ENCODE results near the gene ADAT1. TPM values are rescaled to one million over a fixed set of nuclear protein-coding genes. Genes with fewer than 3 reads are reported as not detected.

The ADAT1 gene
- total RNA-seq, 1 experiment from 2014 or later, result 44.2 TPM

- TF ChIP-seq SIN3A (IDR thresholded peaks at IDR 0.05; ENCODE audit: low read depth) (no peak), ZNF274 (IDR thresholded peaks at IDR 0.05; ENCODE audit: low read depth, low read length) (no peak), ELF1 (IDR thresholded peaks at IDR 0.05; ENCODE audit: borderline replicate concordance, low read depth) (no peak)
Observed at GRCh38 chr16:75606507-75606906, 16.6 kb downstream of the ADAT1 start (continued).

- H3K4me3 ChIP-seq (replicated peaks in 1 of 2; ENCODE audit: low read depth in 1 of 2, low read length in 2 of 2), result no peak overlapping the region
- no peaks in the 10 kb centered on the region for H4K20me1 ChIP-seq (ENCODE audit: insufficient read depth)
- POLR2A ChIA-PET, result no interaction called here
- H3K9me3 ChIP-seq (ENCODE audit: control insufficient read depth in 1 of 2, insufficient read depth in 1 of 2, low read depth in 1 of 2, low read length in 2 of 2), result 0 out of 4 replicates have a peak, but pooled peaks cover 4 to 9% of the 10 kb centered on the region in 2 experiments
- H3K27me3 ChIP-seq (ENCODE audit: insufficient read depth, low read length), result no peaks in the 10 kb centered on the region
- H3K4me1 ChIP-seq (ENCODE audit: control insufficient read depth in 1 of 2, insufficient read depth in 2 of 2, low read length in 2 of 2), result no peaks in the 10 kb centered on the region
- H2AFZ ChIP-seq (ENCODE audit: low read depth, low read length, poor library complexity, severe bottlenecking), result no peak overlapping the region
- TF ChIP-seq MAX (IDR thresholded peaks at IDR 0.05) (no peak), ZNF274 (IDR thresholded peaks at IDR 0.05; ENCODE audit: low read depth, low read length) (no peak), CBX3 (IDR thresholded peaks at IDR 0.05; ENCODE audit: low read depth) (no peak), EZH2phosphoT487 (IDR thresholded peaks at IDR 0.05; ENCODE audit: borderline replicate concordance) (no peak), YY1 (IDR thresholded peaks at IDR 0.05; ENCODE audit: extremely low read depth, insufficient replicate concordance, low read depth, low read length) (no peak), EGR1 (IDR thresholded peaks at IDR 0.05; ENCODE audit: low read depth) (no peak), SIN3A (IDR thresholded peaks at IDR 0.05; ENCODE audit: low read depth) (no peak), FOSL1 (IDR thresholded peaks at IDR 0.05; ENCODE audit: low read depth) (no peak)
- BruUV-seq (replicated peaks), result no TSS peak
- H3K27ac ChIP-seq (ENCODE audit: low read depth, low read length), result no peak overlapping the region
- no peak overlapping the region for H3K9ac ChIP-seq (ENCODE audit: low read length)
- H3K36me3 ChIP-seq (ENCODE audit: control insufficient read depth in 1 of 2, insufficient read depth in 2 of 2, low read length in 2 of 2), result peaks cover 21 to 48% of the 10 kb centered on the region in 2 experiments
- no peak overlapping the region for H3K4me2 ChIP-seq (ENCODE audit: low read length)
- RAD21 ChIA-PET (ENCODE audit: low non-redundant PET in 1 of 2, low total read pairs in 2 of 2, uncharacterized antibody in 2 of 2, unreplicated experiment in 2 of 2), result no interaction called here
- no peaks in the 10 kb centered on the region for H3K9me2 ChIP-seq (ENCODE audit: insufficient read depth)
- CTCF ChIA-PET, result no interaction called here
- no peaks in the 10 kb centered on the region for H3K79me2 ChIP-seq (ENCODE audit: insufficient read depth, low read length)
- intact Hi-C loops (cut with micrococcal nuclease), result no loop called here
- ATAC-seq, result no peak
- DNase-seq (ENCODE audit: low read depth, low spot score), result no peak
Observed at GRCh38 chr16:75603241-75603640, 19.8 kb downstream of the ADAT1 start.
